Heart left ventricle (tissue), 16 donors: Measurements from ENCODE around the gene FMNL1. TPM values are rescaled to one million over a fixed set of nuclear protein-coding genes. Genes with fewer than 3 reads are reported as not detected.

Source experiments
- ATAC-seq, 4 donors: fragments of 200-7000 bp; cut with Tn5 transposase; one replicate each; pipeline ENCODE4 v1.9.1; 2020 to 2022; ENCODE audit warnings: moderate library complexity in 4 of 4, mild to moderate bottlenecking in 3 of 4, moderate number of reproducible peaks in 1 of 4
- DNase-seq, 5 donors: peaks; one replicate each; pipeline ENCODE4 v3.0.0-alpha.2; 2020
- H3K27ac ChIP-seq, 12 donors: fragments of 200-600 bp; sonication (generic) in 4 of 12; one replicate each; pipeline versions ENCODE4 v1.5.0 to v1.8.0; 2016 to 2022; ENCODE audit warnings: mild to moderate bottlenecking in 2 of 12
- H3K27me3 ChIP-seq, 9 donors: fragments of 200-600 bp; sonication (generic) in 2 of 9; one replicate each; pipeline versions ENCODE4 v1.5.1 to v1.8.0; 2016 to 2022; ENCODE audit warnings: mild to moderate bottlenecking in 3 of 9
- H3K36me3 ChIP-seq, 9 donors: fragments of 200-600 bp; sonication (generic) in 2 of 9; one replicate each; pipeline versions ENCODE4 v1.5.0 to v1.8.0; 2018 to 2022; ENCODE audit warnings: mild to moderate bottlenecking in 2 of 9
- H3K4me1 ChIP-seq, 12 donors: fragments of 200-600 bp; sonication (generic) in 4 of 12; one replicate each; pipeline versions ENCODE4 v1.5.0 to v1.8.0; 2016 to 2022; ENCODE audit warnings: mild to moderate bottlenecking in 3 of 12
- H3K4me3 ChIP-seq, 12 donors: fragments of 200-600 bp; sonication (generic) in 4 of 12; one replicate each; pipeline versions ENCODE4 v1.5.0 to v1.8.0; 2017 to 2022; ENCODE audit warnings: mild to moderate bottlenecking in 9 of 12, moderate library complexity in 4 of 12
- H3K9me3 ChIP-seq, 12 donors: fragments of 200-600 bp; sonication (generic) in 4 of 12; one replicate each; pipeline versions ENCODE4 v1.5.0 to v1.8.0; 2016 to 2022; ENCODE audit warnings: mild to moderate bottlenecking in 1 of 12
- CTCF ChIP-seq, 12 donors: fragments of 200-600 bp; sonication (generic) in 4 of 12; IDR thresholded peaks; one replicate each; pipeline versions ENCODE4 v1.5.0 to v1.8.0; 2018 to 2022; ENCODE audit warnings: antibody characterized with exemption in 12 of 12, mild to moderate bottlenecking in 5 of 12
- POLR2A ChIP-seq, 2 donors: fragments of 450-650 bp; IDR thresholded peaks; one replicate each; pipeline ENCODE4 v1.6.1; 2017; ENCODE audit warnings: antibody characterized with exemption in 2 of 2, mild to moderate bottlenecking in 2 of 2, moderate library complexity in 2 of 2
- WGBS, 4 donors: extraction: QIAGEN DNeasy Blood & Tissue Kit in 2 of 4; methylation state at CpG; one replicate each; pipeline versions ENCODE4 v1.1.5 to v1.1.7; 2013 to 2018; 5-methylcytosine and 5-hydroxymethylcytosine counted together
- intact Hi-C, 10 donors: fragments of 100-400 bp; cut with DNase I; formaldehyde crosslinking; loops; one replicate each; pipeline versions ENCODE4 v1.11.1 to v1.14.2; 2022
- polyA plus RNA-seq, 2 donors: library from polyadenylated mRNA; stranded (reverse); fragments of 200-250 nt; gene quantifications; one replicate each; pipeline ENCODE4 v1.2.3, GENCODE V29; 2013
- total RNA-seq, 9 donors: library from RNA; depleted of rRNA in 2 of 9; stranded (reverse); fragments of >200 nt in 2 of 9; fragmentation: NEBNext Ultra II Directional in 3 of 9; extraction: Animal tissue kit (Norgen Biotek cat#: 25700) in 3 of 9; gene quantifications; one replicate each; pipeline versions ENCODE4 v1.1.0 to v1.2.4, GENCODE V29; 2016 to 2023
- donor health status: ischemic (EF 13 %, LVEDD 7.1; RV severe dilation, severe dysfunction).
- donor health status: healthy with polysubstance abuse.
- donor health status: DM: no; HTN: yes; CAD: no.
- donor health status: DM: no; HTN: no; CAD: no.
- donor health status: ischemic (EF 25% LVEDD 6.9; RV normal size, moderate dysfunction).
- donor health status: ischemic (EF 25% LVEDD 5.7; RV mildly dilated, moderate dysfunction).
- donor health status: healthy.
- donor health status: DM: yes; HTN: yes; CAD: no.
- donor health status: ischemic (EF 35%, LVEDD 5.7; RV mildly dilated, moderate dysfunction).
- donor health status: nonischemic (EF 11% LVEDD 7.7; RV severe dilation, severe dysfunction).
- donor health status: DM: yes; HTN: yes; CAD: no.
- donor health status: PGD.
- donor health status: ischemic (EF 29% LVEDD 5.4; RV normal size, mild dysfunction).
- donor health status: nonischemic (EF 23%, LVEDD 6.1; RV moderate dilation, normal function).

The FMNL1 gene
- total and polyA plus RNA-seq, 11 donors, result 5.4 to 52.8 (median 8.7) TPM

- H3K4me3 ChIP-seq, result no peak overlapping the region
- no peak for TF ChIP-seq CTCF (IDR thresholded peaks at IDR 0.05)
- TF ChIP-seq POLR2A (IDR thresholded peaks at IDR 0.05), result no peak
- peaks cover 8 to 81% (median 70%) of the 10 kb centered on the region in 12 donors for H3K4me1 ChIP-seq
- DNase-seq (no peak), ATAC-seq (no peak)
- WGBS, 4 donors, result 56 to 69% (median 62%) methylated on average over 14 to 15 of the region's 15 CpGs
- no peaks in the 10 kb centered on the region for H3K9me3 ChIP-seq
- H3K27me3 ChIP-seq, result no peaks in the 10 kb centered on the region
- peaks cover 0 to 63% (median 46%) of the 10 kb centered on the region in 9 donors for H3K36me3 ChIP-seq
- peak overlapping the region in 11 of 12 donors; percentile 52 to 91 (median 86) for H3K27ac ChIP-seq
- intact Hi-C loops, result no loop called here
These were observed 67.9 kb downstream of the FMNL1 start for GRCh38 chr17:45289301-45290268.

GRCh38 chr17:45290269-45290765, 68.6 kb downstream of the FMNL1 start:
- H3K27ac ChIP-seq, result peak overlapping the region in 11 of 12 donors; percentile 52 to 91 (median 86)
- H3K4me3 ChIP-seq, result no peak overlapping the region
- TF ChIP-seq POLR2A (IDR thresholded peaks at IDR 0.05), result no peak
- TF ChIP-seq CTCF (IDR thresholded peaks at IDR 0.05), result no peak
- no peak for ATAC-seq
- intact Hi-C loops, result no loop called here
- H3K36me3 ChIP-seq, result peaks cover 0 to 56% (median 39%) of the 10 kb centered on the region in 9 donors
- H3K4me1 ChIP-seq, result peaks cover 9 to 81% (median 76%) of the 10 kb centered on the region in 12 donors
- no peaks in the 10 kb centered on the region for H3K27me3 ChIP-seq
- no peaks in the 10 kb centered on the region for H3K9me3 ChIP-seq
- no peak for DNase-seq
- 72 to 78% (median 75%) methylated on average over 11 of the region's 11 CpGs for WGBS, 4 donors

GRCh38 chr17:45291171-45291805, 69.6 kb downstream of the FMNL1 start:
- no peak overlapping the region for H3K4me3 ChIP-seq
- peak overlapping the region in 11 of 12 donors; percentile 52 to 91 (median 86) for H3K27ac ChIP-seq
- intact Hi-C loops, result no loop called here
- peaks cover 0 to 47% (median 29%) of the 10 kb centered on the region in 9 donors for H3K36me3 ChIP-seq
- no peaks in the 10 kb centered on the region for H3K27me3 ChIP-seq
- TF ChIP-seq POLR2A (IDR thresholded peaks at IDR 0.05) (no peak), CTCF (IDR thresholded peaks at IDR 0.05) (no peak)
- H3K9me3 ChIP-seq, result no peaks in the 10 kb centered on the region
- 46 to 56% (median 55%) methylated on average over 5 of the region's 5 CpGs for WGBS, 4 donors
- peak in 1 of 5 donors; percentile 59 for DNase-seq
- ATAC-seq, result no peak
- H3K4me1 ChIP-seq, result peaks cover 12 to 91% (median 86%) of the 10 kb centered on the region in 12 donors
